Vein endothelial cell (primary cell): Measurements from ENCODE around the gene BBS4. TPM values are rescaled to one million over a fixed set of nuclear protein-coding genes. Genes with fewer than 3 reads are reported as not detected.

ENCODE experiments used
- small RNA-seq: library from RNA; depleted of rRNA; stranded (forward); fragments of <200 nt; gene quantifications from one replicate; pipeline ENCODE3, GENCODE V24; 2012
- total RNA-seq: library from RNA; depleted of rRNA; stranded (reverse); fragments of >200 nt; gene quantifications from 2 replicates; pipeline ENCODE4 v1.2.3, GENCODE V29; 2012

BBS4 gene, protein sequence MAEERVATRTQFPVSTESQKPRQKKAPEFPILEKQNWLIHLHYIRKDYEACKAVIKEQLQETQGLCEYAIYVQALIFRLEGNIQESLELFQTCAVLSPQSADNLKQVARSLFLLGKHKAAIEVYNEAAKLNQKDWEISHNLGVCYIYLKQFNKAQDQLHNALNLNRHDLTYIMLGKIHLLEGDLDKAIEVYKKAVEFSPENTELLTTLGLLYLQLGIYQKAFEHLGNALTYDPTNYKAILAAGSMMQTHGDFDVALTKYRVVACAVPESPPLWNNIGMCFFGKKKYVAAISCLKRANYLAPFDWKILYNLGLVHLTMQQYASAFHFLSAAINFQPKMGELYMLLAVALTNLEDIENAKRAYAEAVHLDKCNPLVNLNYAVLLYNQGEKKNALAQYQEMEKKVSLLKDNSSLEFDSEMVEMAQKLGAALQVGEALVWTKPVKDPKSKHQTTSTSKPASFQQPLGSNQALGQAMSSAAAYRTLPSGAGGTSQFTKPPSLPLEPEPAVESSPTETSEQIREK
- total RNA-seq = 9.5 and 10.5 TPM in 2 replicates

GRCh38 chr15:72685925-72686794 is at the start of gene BBS4, which contains the start of gene HIGD2B:
TSS of gene BBS4 (plus strand) at chr15:72686207. CDS start at chr15:72686228, 21 bp downstream.
TSS of gene HIGD2B (minus strand) at chr15:72686182. CDS start at chr15:72676374, 9,808 bp downstream.

GRCh38 chr15:72654397-72654796 is 31.6 kb upstream of the BBS4 start, which contains the start of gene GOLGA6B:
TSS of gene GOLGA6B (plus strand) at chr15:72654697. CDS start at chr15:72654738, 41 bp downstream.

GRCh38 chr15:72783640-72784455 is 97.8 kb downstream of the BBS4 start, which contains the start of gene ADPGK:
TSS of gene ADPGK (minus strand) at chr15:72783758. CDS start at chr15:72783691, 67 bp downstream.

Small RNA genes within 50 kb of the gene (small RNA-seq; reads per million reads assigned to genes)
- not detected for gene RN7SL853P

Other genes starting within 250 kb of the BBS4 start
- gene ARIH1, start 211.9 kb upstream of the BBS4 start, total RNA-seq = 44.1 and 52.2 TPM in 2 replicates
- gene GOLGA6B, start 31.5 kb upstream of the BBS4 start, total RNA-seq = not detected in 2 replicates
- not detected in 2 replicates for gene HIGD2B, start within 50 bp of the BBS4 start, total RNA-seq
- 48.7 and 53.0 TPM in 2 replicates for gene ADPGK, start 97.6 kb downstream of the BBS4 start, total RNA-seq